Measurements from ENCODE around the gene MAGEA8. TPM values are rescaled to one million over a fixed set of nuclear protein-coding genes. Genes with fewer than 3 reads are reported as not detected.
"Not testable (repeated sequence)": the region's sequence is repeated elsewhere in the genome, so short reads cannot be mapped to it uniquely, and the experiment has no call there.

Gene MAGEA8
- total RNA-seq, 3 donors from 2014 or later: not detected

- not testable (repeated sequence) for H3K27me3 Mint-ChIP-seq (ENCODE audit: low read depth); H3K36me3 Mint-ChIP-seq (ENCODE audit: insufficient read depth); DNase-seq; H3K9me3 Mint-ChIP-seq; H3K4me3 Mint-ChIP-seq; H3K4me1 Mint-ChIP-seq (ENCODE audit: low read depth); ATAC-seq
These were observed 42.9 kb downstream of the MAGEA8 start for GRCh38 chrX:149923836-149924235.

DNA sequence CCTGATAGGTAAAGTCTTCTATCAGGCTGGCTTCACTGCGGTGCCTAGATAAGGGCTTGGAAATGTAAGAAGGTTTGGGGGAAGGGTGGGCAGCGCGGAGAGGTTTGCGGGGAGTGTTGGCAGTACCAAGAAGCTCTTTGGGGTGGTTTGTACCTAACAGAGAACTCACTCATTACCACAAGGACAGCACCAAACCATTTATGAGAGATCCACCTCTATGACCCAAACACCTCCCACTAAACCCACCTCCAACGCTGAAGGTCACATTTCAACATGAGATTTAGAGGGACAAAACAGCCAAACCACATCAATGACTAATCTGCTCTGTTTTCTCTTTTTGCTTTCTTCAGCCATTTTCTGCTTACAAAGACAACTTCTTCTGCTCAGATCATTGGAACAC, 43.5 kb downstream of the MAGEA8 start:
- H3K4me3 Mint-ChIP-seq; H3K27me3 Mint-ChIP-seq (ENCODE audit: low read depth); H3K36me3 Mint-ChIP-seq (ENCODE audit: insufficient read depth); H3K4me1 Mint-ChIP-seq (ENCODE audit: low read depth); DNase-seq; H3K9me3 Mint-ChIP-seq: not testable (repeated sequence)
- ATAC-seq: peak in 1 of 2 donors; percentile 52

- not testable (repeated sequence) for H3K4me3 Mint-ChIP-seq
These were observed 46.4 kb downstream of the MAGEA8 start for GRCh38 chrX:149927245-149927963.

GRCh38 chrX:149927964-149928258, 46.9 kb downstream of the MAGEA8 start:
- peak; percentile 36 to 43 for ATAC-seq
- not testable (repeated sequence) for H3K9me3 Mint-ChIP-seq; H3K4me1 Mint-ChIP-seq (ENCODE audit: low read depth); H3K4me3 Mint-ChIP-seq; DNase-seq; H3K36me3 Mint-ChIP-seq (ENCODE audit: insufficient read depth); H3K27me3 Mint-ChIP-seq (ENCODE audit: low read depth)

More at GRCh38 chrX:149927245-149927963, 46.4 kb downstream of the MAGEA8 start:
- not testable (repeated sequence) for H3K9me3 Mint-ChIP-seq; H3K36me3 Mint-ChIP-seq (ENCODE audit: insufficient read depth); H3K27me3 Mint-ChIP-seq (ENCODE audit: low read depth); H3K4me1 Mint-ChIP-seq (ENCODE audit: low read depth); DNase-seq
- ATAC-seq: peak; percentile 52 to 63

DNA sequence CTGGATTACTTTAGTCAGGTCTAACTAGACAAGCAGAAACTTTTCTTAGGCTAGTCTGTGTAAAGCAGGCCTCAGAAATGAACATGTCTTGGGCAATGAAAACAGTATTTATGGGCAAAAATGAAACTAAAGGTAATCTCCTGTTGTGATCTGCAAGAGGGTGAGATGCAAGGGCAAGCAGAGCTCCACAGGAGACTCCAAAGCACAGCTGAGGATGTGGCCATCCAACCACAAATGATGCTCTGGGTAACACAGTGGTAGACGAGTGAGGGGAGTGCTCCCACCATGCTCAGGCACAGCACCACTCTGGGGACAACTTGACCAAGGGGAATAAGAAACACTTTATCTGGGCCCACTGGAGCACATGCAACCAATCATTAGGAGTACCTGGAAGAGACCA, 47.7 kb downstream of the MAGEA8 start:
- not testable (repeated sequence) for H3K4me1 Mint-ChIP-seq (ENCODE audit: low read depth); H3K36me3 Mint-ChIP-seq (ENCODE audit: insufficient read depth); DNase-seq; H3K4me3 Mint-ChIP-seq; ATAC-seq; H3K27me3 Mint-ChIP-seq (ENCODE audit: low read depth); H3K9me3 Mint-ChIP-seq

- not testable (repeated sequence) for ATAC-seq; DNase-seq; H3K36me3 Mint-ChIP-seq (ENCODE audit: insufficient read depth); H3K4me3 Mint-ChIP-seq; H3K27me3 Mint-ChIP-seq (ENCODE audit: low read depth); H3K9me3 Mint-ChIP-seq; H3K4me1 Mint-ChIP-seq (ENCODE audit: low read depth)
These were observed 48.4 kb downstream of the MAGEA8 start, which contains the start of gene HSFX4 for GRCh38 chrX:149929400-149929799. Gene HSFX4 (plus strand): TSS chrX:149929573. CDS start chrX:149929645, 72 bp downstream.

- DNase-seq: not testable (repeated sequence)
These were observed 50.4 kb downstream of the MAGEA8 start for GRCh38 chrX:149931355-149931754.

DNA sequence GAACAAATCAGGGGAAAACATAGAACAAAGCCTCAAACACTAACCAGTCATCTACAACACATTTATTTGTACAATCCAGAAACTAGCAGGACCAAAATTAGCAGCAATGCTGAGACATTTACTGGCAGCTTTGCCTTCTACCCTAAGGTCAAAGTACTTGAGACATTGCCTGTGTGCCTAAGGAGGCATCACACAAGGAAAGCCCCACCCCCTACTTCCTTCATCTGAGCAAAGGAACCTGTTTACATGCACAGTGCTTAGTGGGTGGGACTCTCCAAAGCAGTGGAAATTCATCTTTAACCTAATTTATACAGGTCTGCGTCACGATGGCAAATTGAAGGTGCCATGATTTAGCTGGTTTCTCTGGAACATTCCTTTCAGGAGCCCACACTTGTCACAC, 51.2 kb downstream of the MAGEA8 start:
- H3K4me3 Mint-ChIP-seq; H3K9me3 Mint-ChIP-seq; H3K36me3 Mint-ChIP-seq (ENCODE audit: insufficient read depth); DNase-seq; H3K4me1 Mint-ChIP-seq (ENCODE audit: low read depth); H3K27me3 Mint-ChIP-seq (ENCODE audit: low read depth); ATAC-seq: not testable (repeated sequence)

More at GRCh38 chrX:149931355-149931754, 50.4 kb downstream of the MAGEA8 start:
- H3K36me3 Mint-ChIP-seq (ENCODE audit: insufficient read depth); ATAC-seq; H3K27me3 Mint-ChIP-seq (ENCODE audit: low read depth); H3K4me1 Mint-ChIP-seq (ENCODE audit: low read depth); H3K4me3 Mint-ChIP-seq; H3K9me3 Mint-ChIP-seq: not testable (repeated sequence)

- H3K4me1 Mint-ChIP-seq (ENCODE audit: low read depth); H3K4me3 Mint-ChIP-seq; H3K36me3 Mint-ChIP-seq (ENCODE audit: insufficient read depth); ATAC-seq; H3K27me3 Mint-ChIP-seq (ENCODE audit: low read depth); DNase-seq; H3K9me3 Mint-ChIP-seq: not testable (repeated sequence)
These were observed 52.0 kb downstream of the MAGEA8 start for GRCh38 chrX:149932970-149933369.

GRCh38 chrX:149933547-149933946, 52.6 kb downstream of the MAGEA8 start:
- H3K4me3 Mint-ChIP-seq; H3K9me3 Mint-ChIP-seq; DNase-seq; H3K4me1 Mint-ChIP-seq (ENCODE audit: low read depth); H3K36me3 Mint-ChIP-seq (ENCODE audit: insufficient read depth); ATAC-seq; H3K27me3 Mint-ChIP-seq (ENCODE audit: low read depth): not testable (repeated sequence)

Other genes starting within 250 kb of the MAGEA8 start
- gene TMEM185A, start 249.4 kb upstream of the MAGEA8 start, total RNA-seq: 10 to 100 TPM; 14.7 to 20.0 (median 15.7) TPM
- gene MAGEA11, start 169.1 kb upstream of the MAGEA8 start, total RNA-seq: not detected
- under 1 TPM in 2 of 3 donors, not detected in 1; 0.22 to 0.34 TPM for gene HSFX1, start 107.1 kb upstream of the MAGEA8 start, total RNA-seq
- not detected for gene MAGEA9, start 99.3 kb upstream of the MAGEA8 start, total RNA-seq
- gene HSFX4, start 48.4 kb downstream of the MAGEA8 start, total RNA-seq: not detected
- gene EOLA2, start 57.3 kb downstream of the MAGEA8 start, total RNA-seq: 10 to 100 TPM; 45.9 to 51.4 (median 50.9) TPM

All from activated T-cell treated with anti-CD3 and anti-CD28 coated beads, Interleukin-2, amount 50 U/mL, for 4 hours (primary cell).